Fibroblast of skin of left biceps (primary cell): ENCODE data around the gene MSANTD2.
A peak's percentile ranks its signal among the peaks of the same experiment; 100 is the strongest.

ENCODE experiments used
- DNase-seq, 2 experiments: peaks; one replicate each; pipeline ENCODE4 v3.0.0-alpha.2; 2013; ENCODE audit warnings: low read depth in 2 of 2

MSANTD2 gene

DNA sequence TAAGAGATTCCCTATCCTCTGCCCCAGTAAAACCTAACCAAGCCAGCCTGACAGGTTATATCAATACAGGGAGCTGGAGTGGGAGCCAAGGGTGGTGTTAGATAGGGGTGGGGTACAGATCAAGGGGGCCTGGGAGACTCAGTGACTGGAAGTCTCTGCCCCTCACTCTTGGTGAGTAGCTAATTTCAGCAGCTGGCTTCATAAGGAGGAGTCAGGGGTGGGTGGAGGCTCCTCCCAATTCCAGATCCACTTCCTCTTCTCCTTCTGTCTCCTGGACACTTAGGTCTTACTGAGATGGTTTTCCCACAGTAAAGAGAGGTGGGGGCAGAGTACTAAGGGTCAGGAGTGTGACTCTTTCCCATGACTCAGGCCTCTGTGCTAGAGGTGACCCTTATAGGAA lies 47.0 kb downstream of the MSANTD2 start:
- no peak for DNase-seq

- no peak for DNase-seq
These were observed 47.6 kb downstream of the MSANTD2 start for GRCh38 chr11:124752471-124753102.

- no peak for DNase-seq
These were observed 48.3 kb downstream of the MSANTD2 start, which contains the start of gene VSIG2 for GRCh38 chr11:124751741-124752470. Gene VSIG2, minus strand, starts transcription at chr11:124752255. Its CDS starts 118 bp downstream, at chr11:124752137.

GRCh38 chr11:124751391-124751740 lies 48.8 kb downstream of the MSANTD2 start:
- no peak for DNase-seq

- DNase-seq = no peak
These were observed 50.3 kb downstream of the MSANTD2 start for GRCh38 chr11:124749912-124750311.

DNA sequence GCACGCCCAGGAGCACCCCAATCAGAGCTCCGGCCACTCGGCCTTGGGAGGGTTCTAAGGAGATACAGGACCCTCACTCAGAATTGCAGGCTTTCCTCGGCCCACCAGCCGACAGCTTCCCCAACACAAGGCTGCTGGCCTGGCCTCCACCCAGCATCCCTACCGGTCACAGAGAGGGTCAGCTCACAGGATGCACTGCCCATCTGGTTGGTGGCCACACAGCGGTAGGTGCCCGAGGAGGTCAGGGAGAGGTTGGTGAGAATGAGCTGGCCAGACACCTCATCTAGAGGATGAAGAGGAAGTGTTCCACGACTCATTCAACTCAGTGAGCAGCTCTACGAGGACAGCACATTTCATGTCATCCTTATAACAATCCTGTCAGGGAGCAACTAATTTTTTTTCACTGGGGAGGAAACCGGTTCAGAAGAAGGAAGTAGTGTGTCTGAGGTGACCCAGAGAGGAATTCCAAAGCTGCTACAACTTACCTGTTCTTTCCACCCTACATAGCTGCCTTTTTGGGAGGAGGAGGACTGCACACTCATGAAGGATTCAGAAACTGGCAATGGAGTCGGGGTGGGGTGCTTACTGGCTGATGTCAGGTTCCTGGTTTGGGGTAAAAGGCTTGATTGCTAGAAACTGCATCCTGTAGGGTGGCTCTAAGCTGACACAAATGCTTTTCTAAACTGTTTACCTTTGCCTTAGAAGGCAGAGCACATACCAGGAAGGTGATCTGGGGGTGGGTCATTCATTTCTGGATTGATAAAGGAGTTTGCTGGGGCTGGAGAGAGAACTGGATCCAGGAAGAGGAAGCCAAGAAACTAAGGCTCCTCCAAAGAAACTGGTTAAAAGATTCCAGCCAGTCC lies 51.5 kb downstream of the MSANTD2 start:
- no peak for DNase-seq

GRCh38 chr11:124748100-124748418 lies 52.1 kb downstream of the MSANTD2 start:
- no peak for DNase-seq

DNA sequence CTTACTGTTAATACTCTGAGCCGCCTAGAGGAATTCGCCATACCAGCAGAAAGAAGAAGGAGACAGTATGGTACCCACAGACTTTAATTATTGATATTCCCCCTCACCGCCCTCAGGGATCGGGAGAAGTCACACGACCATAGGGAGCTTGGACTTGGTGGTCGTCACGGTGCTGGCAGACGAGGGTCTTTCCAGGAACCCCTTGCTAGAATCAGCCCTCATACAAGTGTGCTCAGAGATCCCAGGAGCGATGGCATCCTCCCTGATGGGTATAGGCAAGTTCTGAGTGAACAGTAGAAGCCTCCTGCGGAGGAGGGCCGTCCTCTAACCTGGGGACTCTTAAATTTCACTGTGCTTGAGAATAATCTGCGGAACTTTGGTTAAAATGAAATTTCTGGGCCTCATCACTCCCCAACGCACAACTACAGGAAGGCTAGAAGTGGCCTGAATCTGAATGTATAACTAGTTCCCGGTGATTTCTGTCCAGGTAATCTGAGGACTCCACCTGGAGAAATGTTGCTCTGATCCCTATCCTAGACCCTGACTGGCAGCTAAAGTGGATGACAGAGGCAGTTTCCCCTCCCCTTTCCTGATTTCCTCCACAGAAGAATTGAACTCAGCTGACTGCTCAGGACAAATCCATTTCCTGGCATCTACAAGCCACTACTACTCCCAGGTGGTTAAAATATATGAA lies 52.7 kb downstream of the MSANTD2 start:
- DNase-seq = no peak

- DNase-seq = no peak
These were observed 53.5 kb downstream of the MSANTD2 start for GRCh38 chr11:124746621-124747243.

GRCh38 chr11:124745835-124746620 lies 54.2 kb downstream of the MSANTD2 start:
- no peak for DNase-seq

- DNase-seq = no peak
These were observed 54.9 kb downstream of the MSANTD2 start for GRCh38 chr11:124745270-124745834.

- DNase-seq = no peak
These were observed 57.2 kb downstream of the MSANTD2 start for GRCh38 chr11:124743050-124743449.

- no peak for DNase-seq
These were observed 57.7 kb downstream of the MSANTD2 start for GRCh38 chr11:124742555-124742954.

DNA sequence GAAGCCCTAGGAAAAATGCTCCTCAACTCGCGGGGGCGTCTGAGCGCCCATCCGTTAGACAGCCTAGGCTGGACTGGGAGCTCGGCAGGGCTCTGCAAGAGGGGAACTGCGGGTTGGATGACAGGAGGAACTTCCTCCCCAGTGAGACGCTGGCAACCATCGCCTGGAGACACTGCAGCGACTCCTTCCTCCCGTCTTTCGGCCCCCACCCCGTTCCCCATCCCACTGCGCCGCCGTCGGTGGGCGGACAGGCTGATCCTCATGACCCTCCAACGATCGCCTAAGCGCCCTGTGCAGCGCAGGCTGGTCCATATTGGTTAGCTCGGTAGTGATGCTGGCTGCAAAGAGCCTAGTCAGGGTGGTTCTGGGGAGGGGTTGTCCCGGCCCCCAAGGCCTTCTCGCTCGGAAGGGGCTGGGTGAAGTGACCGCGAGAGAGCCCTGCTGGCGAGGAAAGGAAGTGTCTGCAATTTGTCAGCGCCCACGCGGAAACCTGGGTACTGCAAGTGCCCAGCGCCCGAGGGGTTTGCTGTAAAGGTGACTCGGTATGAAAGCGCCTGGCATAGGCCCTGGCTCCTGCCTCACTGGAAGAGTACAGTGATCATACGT lies 59.8 kb downstream of the MSANTD2 start:
- DNase-seq = no peak

GRCh38 chr11:124739479-124740276 lies 60.5 kb downstream of the MSANTD2 start, which contains the start of gene NRGN:
Gene NRGN, plus strand, starts transcription at chr11:124739942. Its CDS starts 143 bp downstream, at chr11:124740085.
- DNase-seq = peak; percentile 52 to 55

- no peak for DNase-seq
These were observed 61.3 kb downstream of the MSANTD2 start for GRCh38 chr11:124738713-124739478.

DNA sequence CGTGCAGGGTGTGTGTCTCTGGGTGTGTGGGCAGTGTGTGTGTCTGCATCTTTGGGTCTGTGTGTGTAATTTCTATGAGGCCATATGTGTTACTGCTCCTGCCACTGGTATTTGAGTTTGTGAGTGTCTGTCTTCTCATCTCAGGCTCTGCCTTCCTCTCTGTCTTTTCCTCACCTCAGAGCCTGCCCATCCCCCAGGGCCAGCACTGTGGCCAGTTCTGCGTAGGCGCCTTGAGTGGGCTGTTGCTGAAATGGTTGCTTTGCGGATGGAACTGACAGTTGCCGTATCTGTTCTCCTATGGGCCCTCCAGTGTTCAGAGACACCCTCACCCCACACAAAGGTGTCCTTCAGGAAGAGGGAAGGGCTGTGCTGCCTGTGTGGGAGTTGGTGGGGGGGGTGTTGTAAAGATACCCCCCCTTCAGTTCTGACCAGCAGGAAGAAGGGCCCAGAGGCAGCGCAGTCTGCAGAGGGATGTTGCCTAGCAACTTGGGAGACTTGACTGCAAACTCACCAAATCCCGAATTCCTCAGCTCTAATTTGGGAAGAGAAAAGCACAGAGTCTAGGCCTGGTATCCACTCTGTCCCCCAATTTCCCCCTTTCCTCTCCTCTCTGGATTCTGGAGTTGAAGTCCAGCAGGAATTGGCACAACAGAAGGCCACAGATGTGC lies 62.4 kb downstream of the MSANTD2 start:
- no peak for DNase-seq

GRCh38 chr11:124736736-124737135 lies 63.5 kb downstream of the MSANTD2 start:
- no peak for DNase-seq
